Measurements from ENCODE around the gene CAMK4.
"Not testable (repeated sequence)": the region's sequence is repeated elsewhere in the genome, so short reads cannot be mapped to it uniquely, and the experiment has no call there.

The CAMK4 gene

GRCh38 chr5:111404270-111404769 lies 180.1 kb downstream of the CAMK4 start:
- intact Hi-C loops (cut with micrococcal nuclease), result no loop called here
- H3K36me3 Mint-ChIP-seq (ENCODE audit: low read depth), result no peaks in the 10 kb centered on the region
- peaks cover 9% of the 10 kb centered on the region for H3K9me3 Mint-ChIP-seq
- H3K4me1 Mint-ChIP-seq (ENCODE audit: low read depth), result peaks cover 5% of the 10 kb centered on the region
- no peaks in the 10 kb centered on the region for H3K27me3 Mint-ChIP-seq
- H3K4me3 Mint-ChIP-seq, result no peak overlapping the region
- no peak overlapping the region for H3K27ac Mint-ChIP-seq

- Mint-ChIP-seq H3K4me1 (ENCODE audit: low read depth) (no peaks in the 10 kb centered on the region), H3K27ac (no peak overlapping the region), H3K9me3 (peaks cover 9% of the 10 kb centered on the region), H3K27me3 (no peaks in the 10 kb centered on the region), H3K4me3 (no peak overlapping the region), H3K36me3 (ENCODE audit: low read depth) (no peaks in the 10 kb centered on the region)
- intact Hi-C loops (cut with micrococcal nuclease), result no loop called here
Observed at GRCh38 chr5:111407562-111407961, 183.4 kb downstream of the CAMK4 start.

DNA sequence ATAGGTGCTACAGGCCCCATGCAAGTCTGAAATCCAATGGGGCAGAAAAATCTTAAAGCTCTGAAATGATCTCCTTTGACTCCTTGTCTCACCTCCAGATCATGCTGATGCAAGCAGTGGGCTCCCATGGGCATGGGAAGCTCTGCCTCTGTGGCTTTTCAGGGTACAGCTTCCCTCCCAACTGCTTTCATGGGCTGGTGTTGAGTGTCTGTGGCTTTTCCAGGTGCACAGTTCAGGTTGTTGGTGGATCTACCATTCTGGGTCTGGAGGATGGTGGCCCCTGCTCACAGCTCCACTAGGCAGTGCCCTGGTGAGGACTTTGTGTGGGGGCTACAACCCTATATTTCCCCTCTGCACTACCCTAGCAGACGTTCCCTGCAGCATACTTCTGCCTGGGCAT lies 184.6 kb downstream of the CAMK4 start:
- intact Hi-C loops (cut with micrococcal nuclease), result no loop called here
- H3K4me3 Mint-ChIP-seq, result no peak overlapping the region
- H3K27me3 Mint-ChIP-seq, result no peaks in the 10 kb centered on the region
- peaks cover 9% of the 10 kb centered on the region for H3K9me3 Mint-ChIP-seq
- no peaks in the 10 kb centered on the region for H3K36me3 Mint-ChIP-seq (ENCODE audit: low read depth)
- H3K4me1 Mint-ChIP-seq (ENCODE audit: low read depth), result no peaks in the 10 kb centered on the region
- no peak overlapping the region for H3K27ac Mint-ChIP-seq

DNA sequence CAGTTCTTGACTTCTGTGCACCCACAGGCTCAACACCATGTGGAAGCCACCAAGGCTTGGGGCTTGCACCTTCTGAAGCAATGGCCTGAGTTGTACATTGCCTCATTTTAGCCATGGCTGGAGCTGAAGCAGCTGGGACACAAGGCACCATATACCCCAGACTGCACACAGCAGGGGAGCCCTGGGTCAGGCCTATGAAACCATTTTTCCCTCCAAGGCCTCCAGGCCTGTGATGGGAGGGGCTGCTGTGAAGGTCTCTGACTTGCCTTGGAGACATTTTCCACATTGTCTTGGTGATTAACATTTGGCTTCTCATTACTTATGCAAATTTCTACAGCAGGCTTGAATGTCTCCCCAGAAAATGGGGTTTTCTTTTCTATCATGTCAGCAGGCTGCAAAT lies 185.1 kb downstream of the CAMK4 start:
- H3K9me3 Mint-ChIP-seq; H3K27me3 Mint-ChIP-seq; H3K4me1 Mint-ChIP-seq (ENCODE audit: low read depth); H3K27ac Mint-ChIP-seq; intact Hi-C loops (cut with micrococcal nuclease); H3K36me3 Mint-ChIP-seq (ENCODE audit: low read depth); H3K4me3 Mint-ChIP-seq: not testable (repeated sequence)

GRCh38 chr5:111410067-111410466 lies 185.9 kb downstream of the CAMK4 start:
- intact Hi-C loops (cut with micrococcal nuclease), result not testable (repeated sequence)

DNA sequence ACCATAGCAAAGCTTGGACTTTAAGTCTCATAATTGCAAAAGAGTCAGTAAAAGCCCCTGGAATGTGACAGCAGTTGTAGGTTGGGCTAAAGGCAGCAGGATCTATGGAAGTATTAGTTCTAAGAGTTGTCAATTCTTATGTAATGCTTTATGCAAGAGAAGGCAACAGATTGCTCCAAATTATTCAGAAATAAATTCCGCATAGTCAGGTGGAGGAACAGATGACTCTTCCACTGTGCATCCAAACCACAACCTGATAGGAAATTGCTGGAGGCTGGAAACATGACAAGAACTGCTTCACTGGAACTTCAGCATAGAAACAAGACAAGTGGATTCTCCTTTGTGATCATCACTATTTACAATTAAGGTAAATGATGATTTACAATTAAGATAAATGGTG lies 187.1 kb downstream of the CAMK4 start:
- H3K36me3 Mint-ChIP-seq (ENCODE audit: low read depth), result no peaks in the 10 kb centered on the region
- H3K4me3 Mint-ChIP-seq, result no peak overlapping the region
- no peaks in the 10 kb centered on the region for H3K4me1 Mint-ChIP-seq (ENCODE audit: low read depth)
- intact Hi-C loops (cut with micrococcal nuclease), result no loop called here
- H3K27ac Mint-ChIP-seq, result no peak overlapping the region
- peaks cover 2% of the 10 kb centered on the region for H3K9me3 Mint-ChIP-seq
- no peaks in the 10 kb centered on the region for H3K27me3 Mint-ChIP-seq

More at GRCh38 chr5:111410067-111410466, 185.9 kb downstream of the CAMK4 start:
- not testable (repeated sequence) for H3K4me1 Mint-ChIP-seq (ENCODE audit: low read depth); H3K27ac Mint-ChIP-seq; H3K36me3 Mint-ChIP-seq (ENCODE audit: low read depth); H3K27me3 Mint-ChIP-seq; H3K9me3 Mint-ChIP-seq; H3K4me3 Mint-ChIP-seq

- H3K27ac Mint-ChIP-seq, result no peak overlapping the region
- no peaks in the 10 kb centered on the region for H3K27me3 Mint-ChIP-seq
- no peaks in the 10 kb centered on the region for H3K4me1 Mint-ChIP-seq (ENCODE audit: low read depth)
- intact Hi-C loops (cut with micrococcal nuclease), result no loop called here
- no peak overlapping the region for H3K4me3 Mint-ChIP-seq
- no peaks in the 10 kb centered on the region for H3K9me3 Mint-ChIP-seq
- no peaks in the 10 kb centered on the region for H3K36me3 Mint-ChIP-seq (ENCODE audit: low read depth)
Observed at GRCh38 chr5:111412593-111412992, 188.4 kb downstream of the CAMK4 start.

GRCh38 chr5:111415053-111415452 lies 190.9 kb downstream of the CAMK4 start:
- H3K4me1 Mint-ChIP-seq (ENCODE audit: low read depth), result no peaks in the 10 kb centered on the region
- intact Hi-C loops (cut with micrococcal nuclease), result no loop called here
- no peaks in the 10 kb centered on the region for H3K27me3 Mint-ChIP-seq
- no peak overlapping the region for H3K4me3 Mint-ChIP-seq
- no peak overlapping the region for H3K27ac Mint-ChIP-seq
- no peaks in the 10 kb centered on the region for H3K36me3 Mint-ChIP-seq (ENCODE audit: low read depth)
- H3K9me3 Mint-ChIP-seq, result no peaks in the 10 kb centered on the region

DNA sequence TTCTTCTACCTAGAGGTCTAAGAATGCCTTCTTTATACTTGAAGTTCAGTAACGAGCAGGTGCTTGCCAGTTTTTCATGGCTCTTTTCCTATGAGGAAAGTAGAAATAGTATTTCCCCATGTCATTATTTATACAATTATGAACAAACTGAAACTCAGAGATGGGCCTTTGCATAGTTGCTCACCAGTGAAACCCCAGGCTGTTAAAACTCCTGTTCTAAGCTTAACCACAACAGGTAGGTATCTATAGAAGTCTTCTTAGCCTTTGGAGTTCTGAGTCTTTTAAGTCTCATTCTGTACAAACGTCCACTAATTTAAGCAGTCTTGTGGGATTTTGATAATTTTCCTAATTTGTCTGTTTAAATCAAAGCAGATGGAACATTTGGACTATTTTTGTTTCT lies 198.1 kb downstream of the CAMK4 start:
- H3K4me1 Mint-ChIP-seq (ENCODE audit: low read depth), result no peaks in the 10 kb centered on the region
- intact Hi-C loops (cut with micrococcal nuclease), result no loop called here
- H3K9me3 Mint-ChIP-seq, result no peaks in the 10 kb centered on the region
- no peak overlapping the region for H3K27ac Mint-ChIP-seq
- no peaks in the 10 kb centered on the region for H3K27me3 Mint-ChIP-seq
- H3K4me3 Mint-ChIP-seq, result no peak overlapping the region
- no peaks in the 10 kb centered on the region for H3K36me3 Mint-ChIP-seq (ENCODE audit: low read depth)

DNA sequence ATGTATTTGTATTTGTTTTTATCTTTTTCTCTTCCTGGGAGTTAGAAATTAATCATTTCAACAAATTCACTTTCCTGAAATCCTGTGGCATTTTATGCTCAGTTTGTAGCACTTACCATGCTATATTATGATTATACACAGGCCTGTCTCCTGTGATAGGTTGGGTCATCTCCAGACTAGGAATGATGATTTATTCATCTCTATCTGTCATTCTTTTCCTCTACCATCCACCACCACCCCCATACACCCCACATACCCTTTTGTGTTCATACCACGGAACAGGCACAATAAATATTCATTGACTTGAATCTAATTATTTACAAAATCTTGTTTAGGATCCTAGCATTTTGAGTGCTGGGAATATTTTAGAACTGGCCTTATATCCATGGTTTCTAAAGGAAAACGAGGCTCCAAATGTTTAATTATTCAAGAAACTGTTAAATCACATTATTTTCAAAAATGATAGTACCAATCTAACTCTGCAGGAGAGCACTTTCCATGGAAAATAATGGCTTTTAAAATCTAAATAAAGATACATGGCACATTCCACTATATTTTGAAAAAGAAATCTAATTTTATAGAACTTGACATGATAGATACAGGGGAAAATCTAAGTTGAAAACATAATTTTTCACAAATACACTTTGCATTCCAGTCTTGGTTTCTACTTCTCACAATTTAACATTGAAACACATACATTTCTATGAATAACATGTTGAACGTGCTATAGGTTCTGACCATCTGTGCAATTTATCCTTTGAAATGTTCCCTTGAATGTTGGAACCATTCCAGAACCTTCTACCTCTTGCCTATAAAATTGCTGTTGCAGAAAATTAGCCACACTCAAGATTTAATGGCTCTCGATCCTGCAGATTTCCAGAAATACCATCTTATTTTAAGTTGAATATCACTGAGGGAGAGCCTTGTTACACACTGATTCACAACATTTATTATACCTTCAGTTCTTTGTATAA lies 198.8 kb downstream of the CAMK4 start:
- H3K27me3 Mint-ChIP-seq, result no peaks in the 10 kb centered on the region
- H3K4me1 Mint-ChIP-seq (ENCODE audit: low read depth), result no peaks in the 10 kb centered on the region
- no peak overlapping the region for H3K4me3 Mint-ChIP-seq
- H3K36me3 Mint-ChIP-seq (ENCODE audit: low read depth), result no peaks in the 10 kb centered on the region
- H3K27ac Mint-ChIP-seq, result no peak overlapping the region
- intact Hi-C loops (cut with micrococcal nuclease), result no loop called here
- H3K9me3 Mint-ChIP-seq, result no peaks in the 10 kb centered on the region

GRCh38 chr5:111425205-111425604 lies 201.0 kb downstream of the CAMK4 start:
- Mint-ChIP-seq H3K9me3 (no peaks in the 10 kb centered on the region), H3K27ac (no peak overlapping the region), H3K4me3 (no peak overlapping the region), H3K27me3 (no peaks in the 10 kb centered on the region), H3K36me3 (ENCODE audit: low read depth) (no peaks in the 10 kb centered on the region), H3K4me1 (ENCODE audit: low read depth) (no peaks in the 10 kb centered on the region)
- intact Hi-C loops (cut with micrococcal nuclease), result no loop called here

- H3K36me3 Mint-ChIP-seq (ENCODE audit: low read depth), result no peaks in the 10 kb centered on the region
Observed at GRCh38 chr5:111427762-111428161, 203.6 kb downstream of the CAMK4 start.

DNA sequence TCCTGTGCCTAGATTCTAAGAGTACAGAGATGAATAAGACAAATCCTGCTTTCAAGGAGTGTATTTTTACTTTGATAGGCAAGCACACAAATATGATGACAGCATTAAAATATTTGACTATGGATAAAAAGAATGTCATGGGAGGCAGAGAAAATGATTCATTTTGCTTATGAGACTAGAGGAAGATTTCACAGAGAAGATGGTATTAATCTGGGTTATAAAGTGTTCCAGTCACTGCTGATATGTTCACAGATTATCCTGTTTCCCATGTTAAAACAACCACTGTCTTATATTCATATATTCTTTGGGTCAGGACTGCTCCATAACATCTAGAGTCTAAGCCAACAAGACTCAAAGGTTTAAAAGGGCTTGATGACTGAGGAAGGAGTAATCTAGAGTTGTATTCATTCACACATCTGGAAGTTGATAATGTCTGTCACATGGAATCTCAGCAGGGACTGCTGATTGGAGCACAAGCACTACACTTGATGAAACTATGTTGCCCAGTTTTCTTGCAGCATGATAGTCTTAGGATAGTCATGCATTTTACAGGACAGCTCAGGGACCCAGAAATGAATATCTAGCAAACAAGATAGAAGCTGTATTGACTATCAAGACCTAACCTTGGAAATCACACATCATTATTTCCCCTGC lies 208.8 kb downstream of the CAMK4 start:
- H3K36me3 Mint-ChIP-seq (ENCODE audit: low read depth), result no peaks in the 10 kb centered on the region
- H3K4me1 Mint-ChIP-seq (ENCODE audit: low read depth), result no peaks in the 10 kb centered on the region
- H3K9me3 Mint-ChIP-seq, result no peaks in the 10 kb centered on the region
- intact Hi-C loops (cut with micrococcal nuclease), result no loop called here
- H3K27me3 Mint-ChIP-seq, result no peaks in the 10 kb centered on the region
- H3K4me3 Mint-ChIP-seq, result no peak overlapping the region
- no peak overlapping the region for H3K27ac Mint-ChIP-seq

More at GRCh38 chr5:111427762-111428161, 203.6 kb downstream of the CAMK4 start:
- H3K4me3 Mint-ChIP-seq, result no peak overlapping the region
- H3K9me3 Mint-ChIP-seq, result no peaks in the 10 kb centered on the region
- H3K27me3 Mint-ChIP-seq, result no peaks in the 10 kb centered on the region
- no peaks in the 10 kb centered on the region for H3K4me1 Mint-ChIP-seq (ENCODE audit: low read depth)
- intact Hi-C loops (cut with micrococcal nuclease), result no loop called here
- H3K27ac Mint-ChIP-seq, result no peak overlapping the region

DNA sequence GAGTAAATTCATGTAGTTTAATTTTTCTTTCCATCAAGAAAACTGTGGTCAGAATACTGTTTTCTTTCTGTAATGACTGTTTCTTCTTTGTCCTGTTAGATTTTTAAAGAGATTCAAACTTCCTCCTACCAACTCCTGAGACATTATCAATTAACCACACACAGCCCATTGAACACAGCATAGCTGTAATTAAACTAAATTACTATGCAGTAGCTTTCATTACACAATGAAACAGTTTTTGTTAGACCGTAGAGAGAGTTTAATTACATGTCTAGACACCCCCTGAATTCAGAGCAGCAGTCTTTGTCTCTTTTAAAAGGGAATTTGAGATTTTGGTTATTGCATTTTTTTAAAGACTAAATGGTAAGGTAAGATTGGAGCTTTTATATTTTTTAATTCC lies 210.6 kb downstream of the CAMK4 start:
- Mint-ChIP-seq H3K36me3 (ENCODE audit: low read depth) (no peaks in the 10 kb centered on the region), H3K4me3 (no peak overlapping the region), H3K27me3 (no peaks in the 10 kb centered on the region), H3K4me1 (ENCODE audit: low read depth) (no peaks in the 10 kb centered on the region), H3K27ac (no peak overlapping the region), H3K9me3 (no peaks in the 10 kb centered on the region)
- intact Hi-C loops (cut with micrococcal nuclease), result no loop called here

Data from dendritic cell treated with granulocyte-macrophage colony-stimulating factor and Interleukin-4, amounts not matched to agents 40 ng/mL and 50 ng/mL, for 4 days (primary cell).